HG03571 (cell line): ENCODE data around the gene GSC.

ENCODE experiments used
- ATAC-seq: cut with Tn5 transposase; IDR thresholded peaks from one replicate; pipeline ENCODE4 v1.9.1; 2021; ENCODE audit not compliant: unreplicated experiment

Gene GSC

DNA sequence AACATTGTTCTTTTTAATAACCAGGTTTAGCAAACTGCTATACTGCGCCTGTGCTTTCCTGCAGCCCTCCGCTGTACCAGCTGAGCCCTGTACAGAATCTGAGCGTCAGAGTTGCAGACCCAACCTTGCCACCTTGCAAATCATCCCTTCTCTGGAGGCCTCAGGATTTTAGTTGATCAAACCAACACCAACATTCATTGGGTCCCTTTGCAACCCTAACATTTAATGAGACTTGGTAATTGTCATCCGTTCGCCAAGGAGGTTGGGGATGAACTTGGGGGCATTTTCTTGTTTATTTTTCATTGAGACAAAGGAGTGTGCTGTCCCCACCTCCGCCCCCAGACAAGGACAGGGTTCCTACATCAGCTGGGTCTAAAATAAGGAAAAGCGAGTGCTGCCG is 2.6 kb upstream of the GSC start:
- ATAC-seq: no peak

DNA sequence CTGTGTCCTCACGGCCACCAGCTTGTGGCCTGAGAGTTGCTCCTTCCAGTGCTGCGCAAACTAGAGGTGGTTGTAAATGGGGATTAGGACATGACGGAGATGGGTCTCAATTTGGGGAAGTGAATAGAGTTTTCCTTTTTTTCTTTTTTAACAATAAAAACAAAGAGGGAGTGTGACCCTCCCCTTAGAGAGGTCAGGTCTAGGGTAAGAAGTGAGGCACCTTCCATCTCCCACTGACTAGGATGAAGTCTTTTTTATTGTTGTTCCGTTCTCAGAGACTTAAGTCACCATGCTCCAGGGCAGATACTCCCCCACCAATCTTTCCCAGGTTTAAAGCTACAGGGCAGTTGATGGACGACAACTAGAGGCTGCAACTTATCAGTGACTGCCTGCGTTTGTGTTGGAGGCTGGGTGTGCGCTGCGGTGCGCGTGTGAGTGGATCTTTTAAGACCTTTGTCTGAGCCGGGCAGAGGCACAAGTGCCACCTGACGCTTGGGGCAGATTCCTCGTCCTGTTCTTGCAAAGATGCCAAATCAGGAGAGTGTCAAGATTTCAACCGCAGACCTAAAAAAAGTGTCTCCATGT is 2.1 kb upstream of the GSC start:
- ATAC-seq: no peak

GRCh38 chr14:94771158-94771905 is 1.4 kb upstream of the GSC start:
- no peak for ATAC-seq

DNA sequence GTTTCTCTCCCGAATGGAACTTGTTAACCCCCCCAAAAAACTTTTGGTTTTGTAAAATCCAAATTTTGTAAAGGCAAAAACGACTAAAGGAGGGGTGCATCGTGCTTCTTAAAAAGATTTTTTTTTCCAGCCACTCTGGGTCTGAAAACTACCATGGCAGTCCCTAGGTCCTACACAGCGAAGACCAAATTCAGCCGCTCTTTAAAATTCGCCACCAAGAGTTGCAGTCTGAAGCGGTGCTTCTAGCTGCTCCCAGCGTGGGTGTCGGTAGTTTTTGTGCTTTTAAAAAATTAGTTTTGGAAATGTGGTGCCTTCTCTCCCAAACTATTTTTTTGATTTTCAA is 873 bp upstream of the GSC start:
- ATAC-seq: no peak

- ATAC-seq: no peak
These were observed 387 bp upstream of the GSC start for GRCh38 chr14:94770251-94770749.

DNA sequence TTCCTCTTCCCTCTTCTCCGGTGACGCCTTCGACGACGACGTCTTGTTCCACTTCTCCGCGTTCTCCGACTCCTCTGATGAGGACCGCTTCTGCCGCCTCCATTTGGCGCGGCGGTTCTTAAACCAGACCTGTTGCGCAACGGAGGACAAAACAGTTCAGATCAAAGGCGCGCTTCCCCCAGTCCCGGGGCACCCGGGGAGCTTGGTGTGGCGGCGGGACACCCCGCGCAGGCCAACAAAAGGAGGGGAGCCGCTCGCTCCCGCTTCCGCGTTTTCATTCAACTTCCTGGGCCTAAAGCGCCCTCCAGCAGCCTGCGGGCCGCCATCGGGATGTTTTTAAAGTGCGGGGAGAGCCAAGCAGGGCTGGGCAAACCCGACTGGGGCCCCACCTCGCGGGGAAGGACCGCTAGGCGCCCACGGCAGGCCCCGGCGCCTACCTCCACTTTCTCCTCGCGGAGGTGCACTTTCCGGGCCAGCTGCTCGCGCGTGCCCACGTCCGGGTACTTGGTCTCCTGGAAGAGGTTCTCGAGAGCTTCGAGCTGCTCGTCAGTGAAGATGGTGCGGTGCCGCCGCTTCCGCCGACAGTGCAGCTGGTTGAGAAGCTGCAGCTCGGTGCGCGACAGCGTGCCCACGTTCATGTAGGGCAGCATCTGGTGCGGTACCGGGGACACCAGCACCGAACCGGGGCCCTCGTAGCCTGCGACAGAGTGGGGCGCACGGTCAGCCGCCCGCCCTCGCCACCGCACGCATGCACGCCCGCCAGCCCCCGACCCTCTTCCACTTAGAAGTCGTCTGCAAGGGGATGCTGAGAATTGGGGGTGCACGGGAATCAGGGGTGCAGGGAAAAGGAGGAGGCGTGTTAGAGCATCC is 1.2 kb downstream of the GSC start:
- no peak for ATAC-seq

DNA sequence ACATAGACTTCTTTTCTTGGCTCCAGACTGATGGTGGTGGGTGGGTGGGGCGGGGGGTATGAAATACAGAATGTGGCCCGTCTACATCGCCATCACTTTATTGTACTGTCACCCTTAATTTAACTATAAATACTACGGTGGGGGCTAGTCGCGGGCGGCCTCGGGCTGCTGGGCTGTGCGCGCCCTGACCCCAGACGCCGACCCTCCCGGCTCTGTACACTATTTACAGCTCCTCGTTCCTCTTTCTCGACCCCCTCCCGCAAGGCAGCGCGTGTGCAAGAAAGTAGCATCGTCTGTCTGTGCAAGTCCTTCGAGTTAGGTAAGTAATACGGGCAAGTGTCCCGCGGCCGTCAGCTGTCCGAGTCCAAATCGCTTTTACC is 1.8 kb downstream of the GSC start:
- no peak for ATAC-seq

DNA sequence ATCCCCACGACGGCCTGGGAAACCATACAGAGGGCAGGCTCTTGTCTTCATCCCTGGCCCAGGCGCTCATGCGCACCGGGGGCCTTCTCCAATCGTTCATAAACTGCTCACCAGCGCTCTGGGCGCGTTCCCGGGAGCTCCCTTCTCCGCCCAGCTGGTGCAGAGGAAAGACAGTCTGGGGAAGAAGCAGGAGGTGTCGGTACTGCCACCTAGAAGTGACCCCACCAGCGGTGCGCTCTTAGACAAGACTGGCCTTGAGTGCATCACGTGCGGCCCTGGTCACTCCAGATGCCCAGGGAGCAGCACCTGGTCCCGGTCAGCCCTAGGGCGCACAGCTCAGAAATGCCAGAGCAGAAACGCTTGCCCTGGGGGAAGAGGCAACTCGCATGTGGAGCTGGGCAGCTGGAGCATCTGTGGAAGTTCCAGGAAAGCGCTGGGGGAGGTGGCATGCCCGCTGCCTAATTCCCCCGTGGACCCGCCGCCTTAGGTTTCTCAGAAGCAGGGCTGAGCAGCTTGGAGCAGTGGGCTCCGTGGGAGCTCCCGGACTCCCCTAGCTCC is 2.5 kb downstream of the GSC start:
- no peak for ATAC-seq

DNA sequence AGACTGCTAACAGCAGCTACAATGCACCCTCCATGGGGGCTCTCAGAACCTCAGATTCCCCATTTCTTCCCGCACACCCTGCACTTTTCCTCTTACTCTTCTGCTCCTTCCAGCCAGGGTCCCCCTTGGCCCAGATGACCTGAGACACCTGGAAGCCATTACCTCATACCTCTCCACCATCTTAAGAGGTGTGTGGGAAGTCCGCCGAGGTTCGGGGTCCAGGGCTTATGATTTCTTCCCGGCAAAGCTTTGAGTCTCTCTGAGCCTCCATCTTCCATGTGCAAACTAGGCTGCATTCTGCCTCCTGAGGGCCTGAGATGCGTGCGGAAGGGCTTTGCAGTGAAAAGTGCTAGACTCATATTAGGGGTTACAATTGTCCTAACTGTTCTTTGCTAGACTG is 5.3 kb downstream of the GSC start:
- no peak for ATAC-seq

GRCh38 chr14:94762431-94762830 is 7.5 kb downstream of the GSC start:
- no peak for ATAC-seq

DNA sequence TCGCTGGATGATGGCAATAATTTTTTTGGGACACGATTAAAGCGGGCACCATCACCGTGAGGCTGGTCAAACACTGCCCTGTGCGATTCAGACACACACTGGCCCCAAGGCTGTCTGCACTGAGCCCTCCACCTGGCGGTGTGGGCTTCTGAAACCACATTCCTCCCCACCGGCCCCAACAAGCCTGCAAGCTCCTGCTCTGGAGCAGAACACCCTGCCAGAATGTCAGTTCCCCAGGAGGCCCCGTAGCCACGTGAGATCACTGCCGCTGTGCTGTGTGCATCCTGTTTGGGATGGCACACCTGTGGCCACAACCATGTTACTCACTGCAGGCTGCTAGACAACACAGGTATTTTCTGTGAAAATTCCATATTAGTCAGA is 7.9 kb downstream of the GSC start:
- no peak for ATAC-seq

- no peak for ATAC-seq
These were observed 8.4 kb downstream of the GSC start for GRCh38 chr14:94761348-94761996.

DNA sequence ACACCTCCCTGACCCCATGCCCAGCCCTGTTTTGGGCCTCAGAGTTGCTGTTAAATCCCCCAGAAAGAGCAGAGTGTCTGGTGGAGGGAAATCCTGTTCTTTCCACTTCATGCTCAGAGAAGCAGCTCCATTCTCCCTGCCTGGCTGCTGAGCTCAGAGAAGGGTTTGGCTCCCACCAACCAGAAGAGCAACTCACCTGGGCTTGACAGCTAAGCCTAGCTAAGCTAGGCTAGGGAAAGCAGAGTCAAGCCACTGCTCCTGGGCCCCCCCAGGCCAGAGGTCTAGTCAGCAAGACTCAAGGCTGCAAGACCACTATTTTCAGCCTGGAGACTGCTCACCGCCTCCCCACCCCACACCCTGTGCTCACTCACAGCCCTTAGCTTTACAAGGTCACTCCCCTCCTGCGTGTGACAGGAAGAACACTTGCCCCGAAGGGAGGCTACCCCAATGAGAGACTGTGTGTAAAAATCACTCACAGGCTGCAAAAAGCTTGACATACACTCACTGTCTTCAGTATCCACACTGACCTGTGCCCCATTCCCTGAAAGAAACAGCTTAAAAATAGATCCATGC is 13.5 kb downstream of the GSC start:
- ATAC-seq: no peak

GRCh38 chr14:94754391-94754942 is 15.4 kb downstream of the GSC start:
- ATAC-seq: no peak

GRCh38 chr14:94752591-94753436 is 17.1 kb downstream of the GSC start:
- no peak for ATAC-seq

- no peak for ATAC-seq
These were observed 18.0 kb downstream of the GSC start for GRCh38 chr14:94751956-94752355.

DNA sequence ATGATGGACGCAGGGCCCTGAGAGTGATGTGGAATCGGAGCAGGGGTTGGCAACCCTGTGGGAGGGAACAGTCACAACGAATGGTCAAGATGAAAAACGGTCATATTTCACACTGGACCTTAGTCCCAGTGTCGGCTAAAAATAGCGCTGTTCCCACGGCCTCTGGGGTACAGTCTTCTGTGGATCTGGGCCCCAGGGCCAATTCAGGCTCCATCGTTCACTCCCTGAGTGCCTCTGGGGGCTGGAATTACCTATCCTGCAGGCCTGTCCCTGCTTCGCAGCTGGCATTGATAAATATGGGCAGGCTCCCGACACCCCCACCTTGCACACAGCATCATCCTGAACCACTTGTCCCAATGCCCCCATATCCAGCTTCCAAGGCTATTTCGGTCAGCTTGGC is 18.6 kb downstream of the GSC start:
- no peak for ATAC-seq

DNA sequence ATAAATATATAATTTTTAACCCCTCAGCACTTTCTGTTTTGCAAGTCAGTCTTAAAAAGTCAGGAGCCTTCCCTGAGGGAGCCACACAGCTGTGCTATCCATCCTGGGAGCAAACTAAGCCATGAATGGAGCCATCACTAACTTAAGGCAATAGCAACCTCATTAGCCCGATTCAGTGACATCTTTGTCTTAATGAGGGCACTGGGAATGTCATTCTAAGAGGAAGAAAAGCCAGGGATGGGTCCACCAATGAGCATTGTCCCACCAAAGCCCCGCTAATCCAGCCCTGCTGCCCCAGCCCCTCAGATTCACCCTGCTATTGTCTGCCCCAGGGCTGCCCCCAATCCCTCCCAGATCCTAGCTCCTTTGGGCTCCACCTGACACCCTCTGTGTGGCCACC is 19.5 kb downstream of the GSC start:
- no peak for ATAC-seq

DNA sequence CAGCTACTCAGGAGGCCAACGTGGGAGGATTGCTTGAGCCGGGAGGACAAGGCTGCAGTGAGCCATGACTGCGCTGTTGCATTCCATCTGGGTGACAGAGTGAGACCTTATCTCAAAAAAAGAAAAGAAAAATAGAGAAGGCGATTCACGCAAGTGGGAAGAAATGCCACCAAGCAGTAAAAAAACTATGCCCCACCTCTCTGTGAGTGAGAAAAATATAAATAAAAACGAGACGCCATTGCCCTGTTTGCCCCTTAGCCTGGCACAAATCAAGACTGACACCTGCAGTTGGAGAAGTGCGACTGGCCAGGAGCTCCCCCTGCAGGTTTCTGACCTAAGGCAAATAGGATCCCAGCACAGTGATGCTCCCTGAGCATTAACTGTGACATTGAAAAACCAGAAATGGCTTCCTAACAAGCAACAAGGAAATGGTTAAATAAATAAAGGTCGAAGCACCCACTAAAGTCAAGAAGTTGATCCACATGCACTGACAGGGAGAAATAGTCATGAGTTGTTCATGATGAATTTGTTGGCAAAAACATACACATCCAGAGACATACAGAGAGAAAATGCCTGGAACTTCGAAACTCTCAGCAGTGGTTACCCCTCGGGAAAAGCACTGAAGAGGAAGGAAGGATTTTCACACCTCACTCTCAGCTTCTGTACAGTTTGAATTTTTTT is 21.1 kb downstream of the GSC start:
- ATAC-seq: no peak
